HepG2 (cell line): ENCODE data around the gene ANG. TPM values are rescaled to one million over a fixed set of nuclear protein-coding genes. Genes with fewer than 3 reads are reported as not detected.
A peak's percentile ranks its signal among the peaks of the same experiment; 100 is the strongest.

Experiments used
- CEBPZ ChIP-seq: IDR thresholded peaks from 2 replicates; pipeline ENCODE4 v1.6.1; 2012; ENCODE audit warnings: low read length, improper control_type of control experiment
- ESRRA ChIP-seq: sonication (generic); formaldehyde crosslinking; IDR thresholded peaks from 2 replicates; pipeline ENCODE4 v1.5.1; 2020; ENCODE audit warnings: mild to moderate bottlenecking, low read depth, missing genetic modification reagents
- NCOA5 ChIP-seq: sonication (generic); formaldehyde crosslinking; IDR thresholded peaks from 2 replicates; pipeline ENCODE4 v1.4.0; 2020; ENCODE audit warnings: missing genetic modification reagents
- NFRKB ChIP-seq: fragments of 450-650 bp; IDR thresholded peaks from 2 replicates; pipeline ENCODE4 v1.6.1; 2017
- RCOR2 ChIP-seq: IDR thresholded peaks from 2 replicates; pipeline ENCODE4 v1.6.1; 2016; ENCODE audit warnings: missing biosample characterization, missing genetic modification reagents
- SCMH1 ChIP-seq: sonication (generic); formaldehyde crosslinking; IDR thresholded peaks from 2 replicates; pipeline ENCODE4 v1.9.0; 2021; ENCODE audit warnings: missing genetic modification reagents, mild to moderate bottlenecking, borderline replicate concordance
- SOX5 ChIP-seq: IDR thresholded peaks from 2 replicates; pipeline ENCODE4 v1.6.1; 2016; ENCODE audit warnings: borderline replicate concordance
- SPEN ChIP-seq: sonication (generic); formaldehyde crosslinking; IDR thresholded peaks from 2 replicates; pipeline ENCODE4 v1.5.1; 2020; ENCODE audit warnings: low read depth, mild to moderate bottlenecking, missing genetic modification reagents
- TBL1XR1 ChIP-seq: fragments of 150-350 bp; IDR thresholded peaks from 2 replicates; pipeline ENCODE4 v1.6.1; 2014; ENCODE audit warnings: borderline replicate concordance, low read length; ENCODE audit not compliant: partially characterized antibody
- ZBTB7A ChIP-seq: sonication (generic); formaldehyde crosslinking; IDR thresholded peaks from 2 replicates; pipeline ENCODE4 v1.8.0; 2022; ENCODE audit warnings: mild to moderate bottlenecking, missing genetic modification reagents
- ZFAT ChIP-seq: sonication (generic); formaldehyde crosslinking; conservative IDR thresholded peaks from 2 replicates; pipeline ENCODE4 v1.8.1; 2023; ENCODE audit warnings: missing genetic modification reagents, inconsistent platforms
- ZNF224 ChIP-seq: sonication (generic); formaldehyde crosslinking; IDR thresholded peaks from 2 replicates; pipeline ENCODE4 v1.5.0; 2020; ENCODE audit warnings: mild to moderate bottlenecking, missing genetic modification reagents
- ZNF225 ChIP-seq: sonication (generic); formaldehyde crosslinking; IDR thresholded peaks from 2 replicates; pipeline ENCODE4 v1.4.0; 2020; ENCODE audit warnings: mild to moderate bottlenecking, missing genetic modification reagents
- ZNF484 ChIP-seq: sonication (generic); formaldehyde crosslinking; IDR thresholded peaks from 2 replicates; pipeline ENCODE4 v1.5.1; 2020; ENCODE audit warnings: mild to moderate bottlenecking, low read depth, missing genetic modification reagents, borderline replicate concordance
- ZNF564 ChIP-seq: sonication (generic); formaldehyde crosslinking; IDR thresholded peaks from 2 replicates; pipeline ENCODE4 v1.8.1; 2023; ENCODE audit warnings: mild to moderate bottlenecking, missing genetic modification reagents
- ZNF891 ChIP-seq: sonication (generic); formaldehyde crosslinking; IDR thresholded peaks from 2 replicates; pipeline ENCODE4 v1.5.0; 2020; ENCODE audit warnings: mild to moderate bottlenecking, missing genetic modification reagents
- polyA plus RNA-seq, 8 experiments: library from polyadenylated mRNA; depleted of rRNA in 3 of 8; stranded (reverse) in 7 of 8; unstranded in 1 of 8; fragments of >200 nt; fragmentation: Illumina TruSeq in 4 of 8; extraction: Trizol in 4 of 8; gene quantifications; 2 replicates each; pipeline versions ENCODE4 v1.2.1 to v1.2.3, GENCODE V29; 2011 to 2016; ENCODE audit warnings: low read depth in 4 of 8, missing spikeins in 1 of 8, mixed read lengths in 1 of 8; ENCODE audit not compliant: insufficient read depth in 1 of 8
- total RNA-seq, 5 experiments: library from RNA; depleted of rRNA; stranded (reverse); fragments of >200 nt; fragmentation: Illumina TruSeq; extraction: Trizol; gene quantifications; 2 replicates each; pipeline ENCODE4 v1.2.3, GENCODE V29; 2016; ENCODE audit warnings: low read depth in 1 of 5
- TF ChIP-seq, protein P1 (sequence below): IDR thresholded peaks from 2 replicates; pipeline ENCODE4 v1.6.1; 2016; ENCODE audit warnings: low read depth, control low read depth
- TF ChIP-seq, protein P2 (sequence below): sonication (generic); formaldehyde crosslinking; conservative IDR thresholded peaks from 2 replicates; pipeline ENCODE4 v1.5.0; 2020; ENCODE audit warnings: missing genetic modification reagents
- TF ChIP-seq, protein P3 (sequence below): sonication (generic); formaldehyde crosslinking; IDR thresholded peaks from 2 replicates; pipeline ENCODE4 v1.5.0; 2020; ENCODE audit warnings: mild to moderate bottlenecking, low read depth, missing genetic modification reagents, borderline replicate concordance
- TF ChIP-seq, protein P4 (sequence below): sonication (generic); formaldehyde crosslinking; IDR thresholded peaks from 2 replicates; pipeline ENCODE4 v1.9.0; 2021; ENCODE audit warnings: missing genetic modification reagents, borderline replicate concordance

ANG gene
- total and polyA plus RNA-seq, 2 of the 13 experiments (the other 11 are each of a cell fraction or from before 2014, with no cell fraction given) = 83.6 to 401 TPM

DNA sequence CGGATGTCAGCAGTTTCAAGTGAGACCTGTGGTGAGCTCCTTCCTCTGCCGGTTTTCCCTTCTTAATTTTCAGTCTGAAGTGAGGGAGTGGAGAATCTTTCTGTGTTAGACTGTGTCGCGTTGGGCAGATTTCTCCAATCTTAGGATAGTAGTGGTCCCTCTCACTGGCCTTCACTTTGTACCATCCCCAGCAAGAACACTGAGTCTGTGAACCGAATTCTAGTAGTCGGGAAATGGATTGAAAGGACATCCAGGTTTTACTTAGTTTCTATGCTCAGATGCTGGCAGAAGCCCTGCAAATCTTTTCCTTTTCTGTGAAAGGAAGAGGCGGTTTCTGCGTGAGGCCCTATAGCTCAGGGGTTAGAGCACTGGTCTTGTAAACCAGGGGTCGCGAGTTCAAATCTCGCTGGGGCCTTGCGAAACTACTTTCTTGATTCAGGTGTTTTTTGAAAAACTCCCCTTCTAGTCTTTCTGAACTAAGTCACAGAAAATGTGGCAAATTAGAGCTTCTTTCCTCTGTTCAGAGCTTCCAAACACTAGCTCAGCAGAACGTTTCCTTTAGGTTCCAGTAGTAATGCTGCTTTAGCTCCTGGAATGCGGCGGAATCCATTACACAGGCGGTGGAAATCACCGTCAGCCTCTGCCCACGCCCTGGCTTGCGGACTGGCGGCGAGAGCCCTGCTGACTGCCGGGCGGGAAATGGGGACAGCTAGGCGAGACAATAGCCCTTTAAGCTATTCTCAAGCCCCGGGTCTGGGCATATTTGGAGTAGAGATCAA lies 7.0 kb upstream of the ANG start (continued):
- 0 out of 2 replicates have a peak, but pooled peaks have one; percentile 17 for TF ChIP-seq NCOA5 (CRISPR knock-in tag)
- peak; percentile 53 for TF ChIP-seq SOX5 (CRISPR knock-in tag)
- peak; percentile 66; the same call in 1 of the 2 replicates for TF ChIP-seq ZNF891 (CRISPR knock-in tag)
- no peak for TF ChIP-seq SPEN (CRISPR knock-in tag)
- TF ChIP-seq, protein P1, sequence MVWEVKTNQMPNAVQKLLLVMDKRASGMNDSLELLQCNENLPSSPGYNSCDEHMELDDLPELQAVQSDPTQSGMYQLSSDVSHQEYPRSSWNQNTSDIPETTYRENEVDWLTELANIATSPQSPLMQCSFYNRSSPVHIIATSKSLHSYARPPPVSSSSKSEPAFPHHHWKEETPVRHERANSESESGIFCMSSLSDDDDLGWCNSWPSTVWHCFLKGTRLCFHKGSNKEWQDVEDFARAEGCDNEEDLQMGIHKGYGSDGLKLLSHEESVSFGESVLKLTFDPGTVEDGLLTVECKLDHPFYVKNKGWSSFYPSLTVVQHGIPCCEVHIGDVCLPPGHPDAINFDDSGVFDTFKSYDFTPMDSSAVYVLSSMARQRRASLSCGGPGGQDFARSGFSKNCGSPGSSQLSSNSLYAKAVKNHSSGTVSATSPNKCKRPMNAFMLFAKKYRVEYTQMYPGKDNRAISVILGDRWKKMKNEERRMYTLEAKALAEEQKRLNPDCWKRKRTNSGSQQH (CRISPR knock-in tag) = peak; percentile 79; the same call in 1 of the 2 replicates
- no peak for TF ChIP-seq TBL1XR1
- no peak for TF ChIP-seq SCMH1 (CRISPR knock-in tag)
- no peak for TF ChIP-seq CEBPZ
- peak; percentile 83; the same call in 1 of the 2 replicates for TF ChIP-seq ZNF564
- no peak for TF ChIP-seq NFRKB
- TF ChIP-seq, protein P2, sequence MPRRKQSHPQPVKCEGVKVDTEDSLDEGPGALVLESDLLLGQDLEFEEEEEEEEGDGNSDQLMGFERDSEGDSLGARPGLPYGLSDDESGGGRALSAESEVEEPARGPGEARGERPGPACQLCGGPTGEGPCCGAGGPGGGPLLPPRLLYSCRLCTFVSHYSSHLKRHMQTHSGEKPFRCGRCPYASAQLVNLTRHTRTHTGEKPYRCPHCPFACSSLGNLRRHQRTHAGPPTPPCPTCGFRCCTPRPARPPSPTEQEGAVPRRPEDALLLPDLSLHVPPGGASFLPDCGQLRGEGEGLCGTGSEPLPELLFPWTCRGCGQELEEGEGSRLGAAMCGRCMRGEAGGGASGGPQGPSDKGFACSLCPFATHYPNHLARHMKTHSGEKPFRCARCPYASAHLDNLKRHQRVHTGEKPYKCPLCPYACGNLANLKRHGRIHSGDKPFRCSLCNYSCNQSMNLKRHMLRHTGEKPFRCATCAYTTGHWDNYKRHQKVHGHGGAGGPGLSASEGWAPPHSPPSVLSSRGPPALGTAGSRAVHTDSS (CRISPR knock-in tag) = no peak
- TF ChIP-seq ESRRA (CRISPR knock-in tag) = peak; percentile 73; the same call in 1 of the 2 replicates
- peak; percentile 72; the same call in 1 of the 2 replicates for TF ChIP-seq ZBTB7A (CRISPR knock-in tag)
- TF ChIP-seq ZNF224 (CRISPR knock-in tag) = peak; percentile 75; the same call in 1 of the 2 replicates
- peak; percentile 72 for TF ChIP-seq RCOR2 (CRISPR knock-in tag)
- 0 out of 2 replicates have a peak, but pooled peaks have one; percentile 54 for TF ChIP-seq ZFAT (CRISPR knock-in tag)
- TF ChIP-seq ZNF484 (CRISPR knock-in tag) = no peak
- TF ChIP-seq, protein P3, sequence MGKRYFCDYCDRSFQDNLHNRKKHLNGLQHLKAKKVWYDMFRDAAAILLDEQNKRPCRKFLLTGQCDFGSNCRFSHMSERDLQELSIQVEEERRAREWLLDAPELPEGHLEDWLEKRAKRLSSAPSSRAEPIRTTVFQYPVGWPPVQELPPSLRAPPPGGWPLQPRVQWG (CRISPR knock-in tag) = no peak
- TF ChIP-seq, protein P4, sequence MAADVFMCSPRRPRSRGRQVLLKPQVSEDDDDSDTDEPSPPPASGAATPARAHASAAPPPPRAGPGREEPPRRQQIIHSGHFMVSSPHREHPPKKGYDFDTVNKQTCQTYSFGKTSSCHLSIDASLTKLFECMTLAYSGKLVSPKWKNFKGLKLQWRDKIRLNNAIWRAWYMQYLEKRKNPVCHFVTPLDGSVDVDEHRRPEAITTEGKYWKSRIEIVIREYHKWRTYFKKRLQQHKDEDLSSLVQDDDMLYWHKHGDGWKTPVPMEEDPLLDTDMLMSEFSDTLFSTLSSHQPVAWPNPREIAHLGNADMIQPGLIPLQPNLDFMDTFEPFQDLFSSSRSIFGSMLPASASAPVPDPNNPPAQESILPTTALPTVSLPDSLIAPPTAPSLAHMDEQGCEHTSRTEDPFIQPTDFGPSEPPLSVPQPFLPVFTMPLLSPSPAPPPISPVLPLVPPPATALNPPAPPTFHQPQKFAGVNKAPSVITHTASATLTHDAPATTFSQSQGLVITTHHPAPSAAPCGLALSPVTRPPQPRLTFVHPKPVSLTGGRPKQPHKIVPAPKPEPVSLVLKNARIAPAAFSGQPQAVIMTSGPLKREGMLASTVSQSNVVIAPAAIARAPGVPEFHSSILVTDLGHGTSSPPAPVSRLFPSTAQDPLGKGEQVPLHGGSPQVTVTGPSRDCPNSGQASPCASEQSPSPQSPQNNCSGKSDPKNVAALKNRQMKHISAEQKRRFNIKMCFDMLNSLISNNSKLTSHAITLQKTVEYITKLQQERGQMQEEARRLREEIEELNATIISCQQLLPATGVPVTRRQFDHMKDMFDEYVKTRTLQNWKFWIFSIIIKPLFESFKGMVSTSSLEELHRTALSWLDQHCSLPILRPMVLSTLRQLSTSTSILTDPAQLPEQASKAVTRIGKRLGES (CRISPR knock-in tag) = no peak
- 0 out of 2 replicates have a peak, but pooled peaks have one; percentile 21 for TF ChIP-seq ZNF225 (CRISPR knock-in tag)
